ENCODE measurements around the gene MCM10. TPM values are rescaled to one million over a fixed set of nuclear protein-coding genes. Genes with fewer than 3 reads are reported as not detected.

MCM10 gene
- total RNA-seq, 2 donors from 2014 or later = 38.2 to 44.8 TPM

- Histone ChIP-seq H3K4me1 (ENCODE audit: control insufficient read depth, insufficient read depth, low read length) (no peaks in the 10 kb centered on the region), H3K4me3 (ENCODE audit: low read length) (no peak overlapping the region), H3K36me3 (ENCODE audit: control insufficient read depth, insufficient read depth, low read length) (peaks cover 81% of the 10 kb centered on the region), H3K27me3 (ENCODE audit: control insufficient read depth, insufficient read depth, low read length, poor library complexity, severe bottlenecking) (no peaks in the 10 kb centered on the region), H3K9ac (ENCODE audit: extremely low read depth, low read length, poor library complexity, severe bottlenecking) (no peak overlapping the region), H3K9me3 (ENCODE audit: control insufficient read depth, low read length) (peaks cover 17% of the 10 kb centered on the region), H3K27ac (ENCODE audit: low read depth, low read length) (no peak overlapping the region)
- no peak for TF ChIP-seq CTCF (conservative IDR thresholded peaks at IDR 0.05)
- H3K27me3 Mint-ChIP-seq (ENCODE audit: insufficient read depth) = no peaks in the 10 kb centered on the region
- H3K9me3 Mint-ChIP-seq = peaks cover 5% of the 10 kb centered on the region
- no peak overlapping the region for H3K27ac Mint-ChIP-seq
- no peak for DNase-seq
- 63 to 100% methylated on average over 1 to 2 of the region's 2 CpGs for WGBS, 2 experiments (ENCODE audit: insufficient coverage in 1 of 2, insufficient read length in 1 of 2)
- H3K4me3 Mint-ChIP-seq = no peak overlapping the region
- H3K36me3 Mint-ChIP-seq (ENCODE audit: low read depth) = peaks cover 79% of the 10 kb centered on the region
- H3K4me1 Mint-ChIP-seq = no peaks in the 10 kb centered on the region
Measured at GRCh38 chr10:13184276-13184675, 22.9 kb downstream of the MCM10 start.

DNA sequence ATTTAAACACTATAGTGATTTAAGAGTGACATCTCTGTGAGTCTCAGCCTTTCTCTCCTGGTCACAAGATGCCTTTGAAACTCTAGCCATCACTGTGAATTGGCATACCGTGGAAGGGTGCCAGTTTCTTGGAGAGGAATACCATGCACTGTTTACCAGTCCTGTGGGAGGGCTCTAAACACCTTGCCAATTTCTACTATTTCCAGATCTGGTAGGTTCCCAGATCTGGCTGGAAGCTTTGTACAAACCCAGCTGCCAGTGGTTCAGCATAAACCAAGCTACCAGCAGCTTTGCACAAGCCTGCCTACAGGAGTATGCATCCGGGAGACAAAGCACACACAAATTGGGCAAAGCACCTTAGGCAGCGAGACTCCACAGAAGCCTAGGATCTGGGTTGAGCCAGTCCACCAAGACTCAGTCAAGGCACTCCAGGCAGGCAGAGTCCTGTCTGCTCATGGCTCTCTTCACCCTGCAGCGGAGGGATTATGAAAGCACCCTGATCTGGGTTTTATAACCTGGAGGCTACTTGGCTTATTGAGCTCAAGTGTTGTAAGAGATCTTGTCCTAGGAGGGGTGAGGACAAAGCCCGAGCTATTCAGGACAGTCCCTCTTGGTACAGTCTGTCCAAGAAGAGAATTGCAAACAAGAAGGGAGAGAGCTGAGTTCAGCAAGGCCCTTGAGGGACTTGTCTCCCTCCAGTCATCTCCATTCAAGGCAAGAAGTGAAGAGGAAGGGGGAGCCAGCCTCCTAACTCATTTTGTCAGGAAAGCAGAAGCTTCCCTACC lies 23.6 kb downstream of the MCM10 start:
- no peak for TF ChIP-seq CTCF (conservative IDR thresholded peaks at IDR 0.05)
- WGBS, 2 experiments (ENCODE audit: insufficient coverage in 1 of 2, insufficient read length in 1 of 2) = 91 to 95% methylated on average over 4 to 5 of the region's 5 CpGs
- Histone ChIP-seq H3K9ac (ENCODE audit: extremely low read depth, low read length, poor library complexity, severe bottlenecking) (no peak overlapping the region), H3K4me1 (ENCODE audit: control insufficient read depth, insufficient read depth, low read length) (no peaks in the 10 kb centered on the region), H3K36me3 (ENCODE audit: control insufficient read depth, insufficient read depth, low read length) (peaks cover 84% of the 10 kb centered on the region), H3K4me3 (ENCODE audit: low read length) (no peak overlapping the region), H3K27ac (ENCODE audit: low read depth, low read length) (no peak overlapping the region), H3K27me3 (ENCODE audit: control insufficient read depth, insufficient read depth, low read length, poor library complexity, severe bottlenecking) (no peaks in the 10 kb centered on the region), H3K9me3 (ENCODE audit: control insufficient read depth, low read length) (peaks cover 17% of the 10 kb centered on the region)
- no peak overlapping the region for H3K27ac Mint-ChIP-seq
- H3K27me3 Mint-ChIP-seq (ENCODE audit: insufficient read depth) = no peaks in the 10 kb centered on the region
- peaks cover 76% of the 10 kb centered on the region for H3K36me3 Mint-ChIP-seq (ENCODE audit: low read depth)
- H3K4me1 Mint-ChIP-seq = no peaks in the 10 kb centered on the region
- H3K4me3 Mint-ChIP-seq = no peak overlapping the region
- H3K9me3 Mint-ChIP-seq = peaks cover 5% of the 10 kb centered on the region
- no peak for DNase-seq

DNA sequence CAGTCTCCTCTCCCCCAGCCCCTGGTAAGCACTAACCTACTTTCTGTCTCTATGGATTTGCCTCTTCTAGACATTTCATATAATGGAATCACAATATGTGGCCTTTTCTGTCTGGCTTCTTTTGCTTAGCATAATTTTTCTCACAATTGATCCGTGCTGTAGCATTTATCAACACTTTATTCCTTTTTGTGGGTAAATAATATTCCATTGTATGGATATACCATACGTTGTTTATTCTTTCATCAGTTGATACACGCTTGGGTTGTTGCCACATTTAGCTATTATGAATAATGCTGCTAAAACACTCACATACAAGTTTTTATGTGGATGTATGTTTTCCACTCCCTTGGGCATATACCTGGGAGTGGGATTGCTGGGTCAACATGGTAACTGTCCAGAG lies 25.8 kb downstream of the MCM10 start:
- TF ChIP-seq CTCF (conservative IDR thresholded peaks at IDR 0.05) = no peak
- Histone ChIP-seq H3K4me1 (ENCODE audit: control insufficient read depth, insufficient read depth, low read length) (no peaks in the 10 kb centered on the region), H3K27ac (ENCODE audit: low read depth, low read length) (no peak overlapping the region), H3K9me3 (ENCODE audit: control insufficient read depth, low read length) (peaks cover 17% of the 10 kb centered on the region), H3K36me3 (ENCODE audit: control insufficient read depth, insufficient read depth, low read length) (peaks cover 84% of the 10 kb centered on the region), H3K4me3 (ENCODE audit: low read length) (no peak overlapping the region), H3K9ac (ENCODE audit: extremely low read depth, low read length, poor library complexity, severe bottlenecking) (no peak overlapping the region), H3K27me3 (ENCODE audit: control insufficient read depth, insufficient read depth, low read length, poor library complexity, severe bottlenecking) (no peaks in the 10 kb centered on the region)
- 96% methylated on average over 3 of the region's 3 CpGs; no CpG with 5 or more reads in 1 of the 2 experiments for WGBS, 2 experiments (ENCODE audit: insufficient coverage in 1 of 2, insufficient read length in 1 of 2)
- no peaks in the 10 kb centered on the region for H3K4me1 Mint-ChIP-seq
- H3K27ac Mint-ChIP-seq = no peak overlapping the region
- H3K4me3 Mint-ChIP-seq = no peak overlapping the region
- H3K9me3 Mint-ChIP-seq = peaks cover 5% of the 10 kb centered on the region
- H3K36me3 Mint-ChIP-seq (ENCODE audit: low read depth) = peaks cover 74% of the 10 kb centered on the region
- no peak for DNase-seq
- H3K27me3 Mint-ChIP-seq (ENCODE audit: insufficient read depth) = no peaks in the 10 kb centered on the region
